NCI-H774 (cell line): Measurements from ENCODE around the gene FBXL20.
"Not testable (repeated sequence)": the region's sequence is repeated elsewhere in the genome, so short reads cannot be mapped to it uniquely, and the experiment has no call there.

Experiments
- DNase-seq: peaks from one replicate; lab custom pipeline; 2025; lab: John Stamatoyannopoulos, UW

Gene FBXL20, protein sequence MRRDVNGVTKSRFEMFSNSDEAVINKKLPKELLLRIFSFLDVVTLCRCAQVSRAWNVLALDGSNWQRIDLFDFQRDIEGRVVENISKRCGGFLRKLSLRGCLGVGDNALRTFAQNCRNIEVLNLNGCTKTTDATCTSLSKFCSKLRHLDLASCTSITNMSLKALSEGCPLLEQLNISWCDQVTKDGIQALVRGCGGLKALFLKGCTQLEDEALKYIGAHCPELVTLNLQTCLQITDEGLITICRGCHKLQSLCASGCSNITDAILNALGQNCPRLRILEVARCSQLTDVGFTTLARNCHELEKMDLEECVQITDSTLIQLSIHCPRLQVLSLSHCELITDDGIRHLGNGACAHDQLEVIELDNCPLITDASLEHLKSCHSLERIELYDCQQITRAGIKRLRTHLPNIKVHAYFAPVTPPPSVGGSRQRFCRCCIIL

DNA sequence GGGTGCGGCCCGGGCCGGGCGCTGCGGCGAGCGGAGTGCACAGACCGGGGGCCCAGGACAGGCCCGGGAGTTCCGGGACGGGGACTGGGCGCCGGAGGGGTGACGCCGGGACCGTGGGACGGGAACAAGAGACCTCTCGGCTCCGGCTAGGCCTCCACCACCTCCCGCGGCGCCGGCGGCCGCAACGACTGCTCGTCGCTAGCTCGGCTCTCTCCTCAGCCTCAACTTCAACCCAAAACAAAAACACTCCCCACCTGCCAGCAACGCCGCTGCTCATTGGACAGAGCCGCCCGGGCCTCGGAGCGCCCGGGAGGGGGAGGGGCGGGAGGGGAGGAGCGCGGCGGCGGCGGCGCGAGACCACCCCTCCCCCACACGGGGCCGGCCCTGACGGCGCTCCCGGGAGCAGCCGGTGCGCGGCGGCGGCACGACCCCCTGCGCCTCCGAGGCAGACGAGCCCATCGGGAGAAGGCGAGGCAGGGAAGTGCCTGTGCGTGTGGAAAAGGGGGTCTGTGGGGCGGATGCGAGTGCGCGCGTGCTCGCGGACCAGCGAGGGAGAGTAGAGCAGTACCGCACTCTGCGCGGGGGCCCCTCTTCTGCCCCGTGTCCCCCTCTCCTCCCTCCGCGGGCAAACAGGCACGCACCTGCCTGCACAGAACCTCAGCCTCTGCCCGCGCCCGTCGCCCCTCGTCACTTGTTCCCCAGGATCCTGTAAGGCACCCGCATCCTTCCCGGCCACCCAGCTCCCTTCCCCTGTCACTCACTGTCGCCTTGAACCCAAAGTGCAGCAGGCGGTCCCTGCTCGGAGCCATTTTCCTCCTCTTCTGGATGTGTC lies at the start of gene FBXL20:
Gene FBXL20 (minus strand): TSS at position 215 of the 832 bp plus-strand sequence. CDS start 224 bp downstream, outside the sequence.
- peak; percentile 94 for DNase-seq

DNA sequence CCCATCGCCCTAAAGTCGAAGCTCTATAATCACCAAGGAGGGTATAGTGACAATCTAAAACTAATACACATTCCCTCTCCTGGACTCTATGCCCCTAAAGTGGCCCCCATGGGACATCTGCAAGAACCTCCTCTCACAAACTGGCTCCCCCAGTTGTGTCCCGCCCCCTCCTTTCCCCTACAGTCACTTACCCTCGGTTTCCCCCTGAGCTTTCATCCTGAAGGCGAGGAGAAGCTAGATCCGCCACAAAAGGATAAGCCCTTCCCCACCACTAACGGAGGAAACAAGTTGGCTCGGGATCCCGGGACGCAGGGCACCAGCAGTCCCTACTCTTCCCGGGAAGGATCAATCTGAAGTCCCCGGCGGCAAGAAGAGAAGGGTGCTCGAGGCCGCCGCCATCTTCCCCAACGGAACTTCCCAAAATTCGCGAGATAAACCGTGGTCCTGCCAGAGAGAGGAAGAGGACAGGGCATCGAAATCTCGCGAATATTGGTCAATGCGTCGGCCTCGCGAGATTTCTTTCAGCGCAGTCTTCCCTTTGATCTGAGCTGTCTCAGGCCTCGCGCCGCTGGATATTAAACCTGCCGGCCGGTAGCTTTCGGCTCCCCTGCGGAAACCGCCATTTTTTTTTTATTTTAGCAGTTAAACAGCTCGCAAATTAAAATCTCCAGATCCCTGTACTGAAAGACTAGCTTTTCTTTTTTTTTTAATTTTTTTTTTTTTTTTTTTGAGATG lies 49.6 kb upstream of the FBXL20 start, which contains the start of gene MED1:
Gene MED1 (minus strand): TSS at position 417 of the 735 bp plus-strand sequence. CDS start 201 bp downstream, at position 216.
- peak; percentile 99 for DNase-seq

DNA sequence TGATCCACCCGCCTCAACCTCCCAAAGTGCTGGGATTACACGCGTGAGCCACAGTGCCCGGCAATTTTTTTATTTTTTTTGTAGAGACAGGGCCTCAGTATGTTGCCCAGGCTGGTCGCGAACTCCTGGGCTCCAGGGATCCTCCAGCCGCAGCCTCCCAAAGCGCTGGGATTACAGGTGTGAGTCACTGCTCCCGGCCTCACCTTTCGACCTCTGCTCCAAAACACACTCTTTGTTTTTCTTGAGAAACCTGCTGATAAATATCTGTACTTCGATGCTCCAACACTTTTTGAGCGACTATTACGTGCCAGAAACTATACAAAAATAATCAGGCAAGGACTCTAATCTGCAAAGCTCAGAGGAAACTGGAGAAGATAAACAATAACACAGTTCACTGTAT lies 48.6 kb upstream of the FBXL20 start:
- DNase-seq = no peak

DNA sequence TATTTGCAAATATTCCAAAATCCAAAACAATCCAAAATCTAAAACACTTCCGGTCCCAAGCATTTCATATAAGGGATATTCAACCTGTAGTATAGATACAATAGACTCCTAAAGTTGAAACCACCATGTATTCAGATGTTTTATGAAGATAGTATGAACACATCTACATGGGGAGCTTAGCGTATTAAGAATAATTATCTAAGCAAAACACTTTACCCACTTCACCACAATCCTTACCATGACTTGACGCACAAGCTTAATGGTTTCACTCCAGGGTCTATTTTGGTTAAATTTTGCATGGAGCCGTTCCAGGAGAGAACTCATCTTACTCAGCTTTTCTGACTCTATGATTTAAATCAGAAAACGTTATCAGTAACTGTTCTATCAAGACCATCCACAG lies 46.1 kb upstream of the FBXL20 start:
- no peak for DNase-seq

DNA sequence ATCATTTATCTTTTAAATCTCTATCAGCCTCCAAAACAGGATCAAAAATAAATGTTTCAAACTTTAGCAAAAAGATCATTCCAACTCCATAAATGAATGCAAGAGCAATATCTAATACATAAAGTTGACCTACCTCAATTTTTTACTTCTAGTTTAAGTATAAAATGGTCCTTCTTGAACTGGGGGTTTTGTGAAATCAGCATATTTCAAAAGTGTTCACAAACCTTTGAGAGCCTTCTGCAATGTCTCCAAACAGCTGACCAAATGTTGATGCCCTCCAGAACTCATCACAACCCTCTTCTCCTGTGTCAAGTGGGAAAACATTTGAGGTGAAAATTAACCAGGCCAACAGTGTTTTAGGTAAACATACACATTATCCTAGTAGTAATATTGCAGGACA lies 41.9 kb upstream of the FBXL20 start:
- DNase-seq = no peak

DNA sequence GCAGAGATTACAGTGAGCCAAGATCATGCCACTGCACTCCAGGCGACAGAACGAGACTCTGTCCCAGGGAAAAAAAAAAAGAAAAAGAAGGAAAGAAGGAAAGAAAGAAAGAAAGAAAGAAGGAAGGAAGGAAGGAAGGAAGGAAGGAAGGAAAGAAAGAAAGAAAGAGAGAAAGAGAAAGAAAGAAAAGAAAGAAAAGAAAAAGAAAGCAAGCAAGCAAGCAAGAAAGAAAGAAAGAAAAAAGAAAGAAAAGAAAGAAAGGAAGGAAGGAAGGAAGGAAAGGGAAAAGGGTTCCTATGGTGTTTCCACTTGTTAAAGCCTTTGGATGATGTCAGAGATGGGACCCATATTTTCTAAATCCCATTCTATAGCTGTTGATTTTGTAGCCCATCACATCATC lies 38.4 kb upstream of the FBXL20 start:
- not testable (repeated sequence) for DNase-seq

DNA sequence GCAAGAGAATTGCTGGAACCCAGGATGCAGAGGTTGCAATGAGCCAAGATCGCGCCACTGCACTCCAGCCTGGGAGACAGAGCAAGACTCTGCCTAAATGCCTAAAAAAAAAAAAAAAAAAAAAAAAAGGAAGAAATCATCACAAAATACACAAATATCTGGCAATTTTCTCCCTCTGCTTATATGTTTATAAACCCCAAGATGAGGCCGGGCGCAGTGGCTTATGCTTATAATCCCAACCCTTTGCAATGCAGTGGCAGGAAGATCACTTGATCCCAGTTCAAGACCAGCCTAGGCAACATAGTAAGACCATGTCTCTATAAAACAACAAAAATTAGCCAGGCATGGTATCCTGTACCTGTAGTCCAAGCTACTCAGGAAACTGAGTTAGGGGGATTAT lies 28.2 kb upstream of the FBXL20 start:
- DNase-seq = no peak

DNA sequence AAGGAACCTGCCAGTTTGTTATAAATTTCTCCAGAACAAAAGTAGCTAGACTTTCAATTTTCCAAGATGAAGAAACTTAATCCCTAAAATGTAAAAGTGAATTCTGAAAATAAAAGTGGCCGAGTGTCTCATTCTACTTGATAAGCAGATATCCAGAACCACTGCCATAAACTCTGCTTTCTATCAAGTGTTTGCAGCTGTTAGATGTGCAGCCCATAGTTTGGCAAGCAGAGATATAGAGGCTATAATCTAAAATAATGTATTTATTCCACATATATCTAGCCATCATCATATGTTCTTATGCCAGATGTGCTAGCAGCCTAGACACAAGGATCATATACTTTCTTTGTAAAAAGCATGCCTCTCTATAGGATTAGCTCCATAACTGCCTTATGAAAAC lies 14.7 kb upstream of the FBXL20 start:
- DNase-seq = no peak

DNA sequence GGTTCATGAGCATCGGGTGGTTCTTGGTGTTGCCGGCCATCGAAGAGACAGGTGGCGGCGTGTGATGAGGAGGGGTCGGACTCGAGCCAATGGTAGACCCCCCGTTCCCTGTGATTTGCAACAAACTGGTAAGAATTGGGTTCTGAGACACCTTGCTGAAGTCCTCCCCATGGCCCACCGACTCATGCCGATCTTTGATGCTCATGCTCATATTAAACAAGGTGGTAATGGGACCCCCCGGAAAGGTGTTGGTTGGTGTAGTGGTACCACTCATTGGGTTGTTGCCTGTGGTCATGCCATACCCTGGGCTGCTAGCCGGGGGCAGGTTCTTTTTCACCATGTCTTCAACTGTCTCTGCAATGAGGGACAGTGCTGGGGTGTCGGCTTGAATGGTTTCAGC lies 8.9 kb upstream of the FBXL20 start:
- no peak for DNase-seq

DNA sequence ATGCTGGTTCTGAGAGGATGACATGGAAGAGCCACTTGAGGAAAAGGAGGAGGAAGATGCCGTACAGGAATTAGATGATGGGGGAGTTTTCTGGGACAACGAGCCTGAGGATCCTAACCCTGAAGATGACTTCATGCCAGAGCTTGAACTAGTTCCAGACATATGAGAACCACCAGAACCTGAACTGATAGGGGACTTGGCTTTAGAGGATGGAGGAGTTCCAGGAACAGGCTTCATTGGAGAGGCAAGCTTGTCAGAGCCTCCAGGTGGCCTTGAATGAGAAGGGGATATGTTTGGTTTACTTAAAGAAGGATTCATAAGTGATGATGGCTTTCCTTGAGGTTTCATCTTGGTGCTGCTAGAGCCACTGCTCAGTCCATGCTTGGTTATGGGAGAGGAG lies 6.9 kb upstream of the FBXL20 start:
- DNase-seq = no peak

DNA sequence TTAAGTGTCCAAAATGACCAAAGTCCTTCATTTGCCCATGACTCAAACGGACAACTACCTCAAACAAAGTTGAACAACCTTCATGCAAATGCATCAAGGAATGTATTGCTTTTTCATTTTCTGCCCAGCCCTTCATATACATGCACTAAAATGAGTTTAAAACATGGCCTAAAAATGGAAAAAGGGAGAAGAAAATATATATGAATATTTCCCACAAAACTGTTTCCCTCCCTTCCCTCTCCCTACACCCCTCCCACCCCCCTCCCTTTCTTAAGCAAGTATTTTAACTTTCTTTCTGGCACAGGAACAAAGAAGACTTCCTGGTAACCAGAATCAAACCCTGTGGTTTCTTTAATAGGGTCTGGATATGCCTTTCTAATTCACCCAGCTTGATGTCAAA lies 5.5 kb upstream of the FBXL20 start:
- no peak for DNase-seq

DNA sequence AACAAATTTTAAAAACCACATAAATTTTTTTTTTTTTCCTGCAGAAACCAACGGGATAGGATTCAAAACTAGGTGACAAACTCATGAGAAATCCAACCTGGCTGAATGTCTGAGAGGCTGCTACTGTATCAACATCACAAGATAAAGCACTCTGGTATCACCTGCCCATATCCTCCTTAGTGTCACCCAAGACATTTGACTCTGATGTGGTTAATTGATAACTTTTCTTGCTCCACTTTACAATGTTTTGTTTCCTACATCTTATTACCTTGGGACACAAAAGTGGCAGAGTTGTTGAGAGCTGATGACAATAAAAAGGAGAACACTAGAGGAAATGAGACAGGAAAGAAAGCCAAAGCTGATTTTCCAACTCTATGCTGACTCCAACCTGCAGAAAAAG lies 4.0 kb upstream of the FBXL20 start:
- no peak for DNase-seq

DNA sequence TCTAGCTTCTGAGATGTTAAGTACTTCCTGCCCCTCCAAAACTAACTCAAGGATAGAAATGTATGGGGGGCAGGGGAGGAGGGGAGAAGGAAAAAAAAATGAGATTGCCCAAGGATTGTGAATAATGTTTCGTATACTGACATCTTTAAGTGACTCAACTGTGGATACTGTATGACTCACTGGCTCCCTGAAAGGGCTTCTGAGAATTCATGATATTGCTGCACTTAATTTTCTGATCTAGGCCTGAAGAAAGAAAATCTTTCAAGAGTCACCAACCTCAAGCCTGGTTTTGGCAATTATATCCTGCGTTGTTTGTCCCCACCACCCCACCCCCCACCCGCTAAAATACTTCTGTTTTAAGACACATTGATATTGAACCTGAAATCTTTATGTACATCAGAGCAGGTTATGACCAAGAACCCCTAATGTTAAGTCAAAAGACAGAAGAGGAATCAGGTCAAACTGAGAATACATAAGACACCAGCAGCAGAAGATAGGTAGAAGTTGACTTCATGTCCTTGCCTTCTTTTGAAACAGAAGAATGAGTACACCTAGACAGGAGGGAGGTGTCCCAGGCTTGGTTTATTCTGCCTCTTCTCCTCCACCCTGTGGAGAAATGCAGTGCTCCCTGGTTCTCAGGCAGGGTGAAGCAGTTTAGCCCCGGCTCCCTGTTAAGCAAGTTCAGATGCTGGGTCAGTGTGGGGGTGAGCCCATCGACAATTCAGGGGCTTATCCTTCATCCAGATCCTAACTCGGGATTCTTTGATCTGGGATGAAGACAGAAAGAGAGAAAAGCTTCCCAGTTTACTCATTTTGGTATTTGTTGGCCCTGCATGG lies 3.3 kb upstream of the FBXL20 start:
- DNase-seq = no peak

DNA sequence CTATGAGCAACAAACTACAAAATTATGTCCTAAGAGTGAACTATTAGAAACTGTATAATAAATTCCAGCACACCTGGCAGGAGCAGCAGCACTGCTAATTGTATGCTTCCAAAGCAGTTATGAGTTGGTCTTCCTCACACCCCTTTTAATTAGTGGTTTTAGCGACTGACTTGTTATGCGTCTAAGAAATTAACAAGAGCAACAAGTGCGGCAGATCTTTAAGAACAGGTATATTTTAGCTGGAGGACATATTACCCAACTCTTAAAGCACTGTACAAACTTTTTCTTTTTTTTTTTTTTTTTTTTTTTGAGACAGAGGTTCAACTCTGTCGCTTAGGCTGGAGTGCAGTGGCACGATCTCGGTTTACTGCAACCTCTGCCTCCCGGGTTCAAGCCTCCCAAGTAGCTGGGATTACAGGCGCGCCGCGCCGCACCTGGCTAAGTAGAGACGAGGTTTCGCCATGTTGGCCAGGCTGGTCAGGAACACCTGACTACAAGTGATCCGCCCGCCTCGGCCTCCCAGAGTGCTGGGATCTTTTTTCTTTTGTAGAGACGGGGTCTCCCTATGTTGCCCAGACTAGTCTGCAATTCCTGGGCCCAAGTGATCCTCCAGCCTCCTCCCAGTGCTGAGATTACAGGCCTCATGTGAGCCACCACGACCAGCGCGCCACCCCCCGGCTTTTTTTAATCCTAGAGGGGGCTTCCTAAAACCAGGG lies 1.6 kb upstream of the FBXL20 start:
- DNase-seq = no peak

DNA sequence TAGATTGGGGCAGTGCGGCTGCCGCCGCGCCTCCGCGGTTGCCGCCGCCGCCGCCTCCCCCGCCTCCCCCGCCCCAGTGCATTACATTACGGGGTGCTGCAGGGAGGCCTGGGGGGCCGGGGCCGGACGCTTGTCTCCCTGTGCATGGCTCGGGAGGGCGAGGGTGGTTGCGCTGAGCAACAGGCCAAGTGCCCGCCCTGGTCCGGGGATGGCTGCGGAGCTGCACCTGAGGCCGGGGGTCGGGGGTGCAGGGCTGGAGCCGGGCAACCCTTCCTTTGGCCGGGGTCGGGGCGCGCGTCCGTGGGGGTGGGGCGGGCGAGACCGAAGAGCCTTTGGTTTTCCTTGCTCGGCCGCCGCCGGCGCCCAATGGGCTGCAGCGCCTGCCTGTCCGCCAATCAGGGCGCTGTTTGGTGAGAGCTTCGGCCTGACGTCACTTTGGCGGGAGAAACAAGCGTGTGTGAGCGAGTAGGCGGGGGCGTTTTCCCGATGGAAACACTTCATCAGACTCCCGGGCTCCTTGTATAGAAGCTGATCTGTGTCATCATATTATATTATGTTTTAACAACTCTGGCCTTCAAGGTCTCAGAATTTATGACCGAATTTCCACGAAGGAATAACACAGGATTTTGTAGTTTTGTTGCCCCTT lies 941 bp upstream of the FBXL20 start:
- peak; percentile 98 for DNase-seq

DNA sequence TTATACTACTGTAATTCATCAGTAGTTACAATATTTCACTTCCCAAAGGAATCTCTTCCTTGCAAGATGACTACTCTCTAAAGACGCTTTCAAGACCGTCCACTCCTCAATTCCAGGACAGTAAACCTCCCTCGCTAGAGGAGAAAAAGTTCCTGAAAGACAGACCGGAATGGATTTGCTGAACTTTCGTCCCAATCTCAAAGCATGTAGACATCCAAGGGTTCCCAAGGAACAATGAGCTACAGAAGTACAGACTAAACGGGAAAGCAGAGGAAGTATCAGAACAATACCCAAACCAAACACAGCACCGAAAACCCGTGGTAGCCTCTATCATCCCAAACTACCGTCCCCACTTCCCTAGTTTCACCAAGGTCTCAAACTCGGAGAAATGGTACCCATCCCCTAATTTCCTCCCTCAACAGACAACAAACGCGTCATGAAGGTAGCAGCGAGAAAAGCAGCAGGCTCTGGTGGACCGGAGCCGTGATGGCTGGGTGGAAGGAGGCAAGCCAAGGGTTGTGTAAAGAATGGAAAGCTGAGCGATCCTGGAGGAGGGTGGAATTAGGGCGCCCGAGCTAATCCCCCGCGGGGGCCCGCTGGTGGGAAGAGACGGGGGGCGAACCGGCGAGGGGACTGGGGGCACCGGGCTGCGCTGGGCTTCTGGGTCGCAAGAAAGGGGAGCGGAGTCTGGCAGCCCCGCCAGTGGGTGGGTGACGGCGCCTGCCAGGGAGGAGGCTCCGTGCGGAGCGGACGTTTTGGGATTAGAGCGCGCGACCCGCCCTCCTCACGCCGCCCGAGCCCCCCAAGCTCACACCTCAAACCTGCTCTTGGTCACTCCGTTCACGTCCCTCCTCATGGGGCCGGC lies 647 bp downstream of the FBXL20 start:
- peak; percentile 4 for DNase-seq

DNA sequence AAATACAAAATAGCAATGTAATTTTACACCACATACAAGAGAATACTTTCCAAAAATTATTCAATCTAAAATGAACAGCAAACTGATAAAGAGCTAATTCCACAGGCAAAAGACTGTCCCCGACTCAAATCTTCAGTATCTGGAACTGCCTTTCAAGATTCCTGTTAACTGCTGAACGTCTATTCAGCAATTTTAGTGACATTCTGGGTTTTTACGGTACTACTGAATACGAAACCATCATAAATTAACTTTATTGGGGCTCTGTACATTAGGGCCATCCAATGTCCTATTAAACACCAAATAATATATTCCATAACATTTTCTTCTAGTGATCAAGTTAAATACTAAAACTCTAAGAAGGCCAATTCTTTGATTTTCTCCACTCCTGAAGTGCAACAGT lies 1.6 kb downstream of the FBXL20 start:
- DNase-seq = no peak

DNA sequence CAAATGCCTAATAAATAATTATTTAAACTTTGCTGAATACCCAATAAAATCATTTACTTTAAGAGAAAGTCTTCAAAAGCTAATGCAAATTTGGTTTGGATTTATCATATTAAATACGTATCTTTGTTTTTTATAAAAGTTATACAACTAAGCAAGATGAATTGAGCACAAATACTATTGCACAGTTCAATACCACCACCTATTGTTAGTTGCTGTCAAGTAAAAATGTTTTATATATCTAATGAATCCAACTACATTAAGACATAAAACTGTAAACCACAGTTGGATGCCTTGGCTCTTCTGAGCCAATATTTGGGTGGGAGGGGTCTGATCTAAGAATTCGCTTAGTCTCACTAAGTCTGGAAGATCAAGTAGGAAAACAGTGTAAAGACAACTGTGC lies 7.7 kb downstream of the FBXL20 start:
- no peak for DNase-seq

DNA sequence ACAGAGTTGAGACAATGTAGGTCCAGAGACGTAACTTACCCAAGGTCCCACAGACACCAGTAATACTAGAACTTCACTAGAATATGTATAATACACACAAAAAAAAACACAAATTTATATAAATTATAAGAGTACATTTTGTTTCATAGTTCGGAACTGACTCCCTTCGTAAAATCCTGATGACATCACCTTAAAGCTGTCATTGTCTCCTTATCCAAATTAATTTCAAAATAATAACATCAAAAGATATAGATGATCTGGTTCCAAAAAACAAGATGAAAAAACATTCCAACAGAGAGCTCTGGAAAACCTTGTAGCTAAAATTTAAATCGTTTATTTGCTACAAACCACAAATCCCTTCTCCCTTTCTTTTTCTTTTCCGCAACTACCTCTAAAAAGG lies 10.0 kb downstream of the FBXL20 start:
- DNase-seq = no peak
